A549 (cell line): ENCODE data around the gene MRPL36. TPM values are rescaled to one million over a fixed set of nuclear protein-coding genes. Genes with fewer than 3 reads are reported as not detected.
"Not testable (repeated sequence)": the region's sequence is repeated elsewhere in the genome, so short reads cannot be mapped to it uniquely, and the experiment has no call there.

Source experiments
- ATAC-seq, 2 experiments: fragments of 200-7000 bp in 1 of 2; fragments of >200 bp in 1 of 2; cut with Nextera tagmentation in 1 of 2; cut with Tn5 transposase in 1 of 2; 3 replicates each; pipeline versions ENCODE4 v1.8.0 to v1.9.1; 2018 to 2020; ENCODE audit warnings: mild to moderate bottlenecking in 1 of 2, moderate library complexity in 1 of 2
- CTCF ChIA-PET: fragments of 300-600 bp; sonication (Branson Sonifier 250); formaldehyde crosslinking; extraction: SDS; loops from one replicate; lab custom pipeline; 2021; ENCODE audit warnings: antibody characterized with exemption, inconsistent platforms; lab: Yijun Ruan, JAX
- POLR2A ChIA-PET: fragments of 350-600 bp; formaldehyde crosslinking; extraction: SDS; loops from one replicate; lab custom pipeline; 2021; ENCODE audit warnings: antibody characterized with exemption, inconsistent platforms; lab: Yijun Ruan, JAX
- DNase-seq, 2 experiments: peaks; one replicate each; pipeline versions ENCODE4 v3.0.0 to v3.0.0-alpha.2; 2011 to 2016; ENCODE audit warnings: low read depth in 1 of 2, low spot score in 1 of 2
- FAIRE-seq: peaks from 2 replicates; lab custom pipeline; 2011; peaks lifted over from hg19 to GRCh38; lab: Jason Lieb, UNC
- H3K27ac ChIP-seq, 2 experiments: fragments of >200 bp; sonication (Bioruptor Twin); formaldehyde crosslinking; 3 replicates each; pipeline ENCODE4 v1.5.1; 2016 to 2017
- H3K4me1 ChIP-seq: fragments of >200 bp; sonication (Bioruptor Twin); formaldehyde crosslinking; 3 replicates; pipeline ENCODE4 v1.6.1; 2016
- H3K4me2 ChIP-seq: fragments of >200 bp; sonication (Bioruptor Twin); formaldehyde crosslinking; 3 replicates; pipeline ENCODE4 v1.6.1; 2016
- H3K4me3 ChIP-seq: fragments of >200 bp; sonication (Bioruptor Twin); formaldehyde crosslinking; 3 replicates; pipeline ENCODE4 v1.5.1; 2016
- H3K9me3 ChIP-seq: fragments of >200 bp; sonication (Bioruptor Twin); formaldehyde crosslinking; 3 replicates; pipeline ENCODE4 v1.6.1; 2016
- CBX2 ChIP-seq: fragments of 200-600 bp; sonication (generic); IDR thresholded peaks from 2 replicates; pipeline ENCODE4 v1.6.1; 2016; ENCODE audit warnings: low read depth, mild to moderate bottlenecking, borderline replicate concordance
- CBX8 ChIP-seq: fragments of 200-600 bp; sonication (generic); IDR thresholded peaks from 2 replicates; pipeline ENCODE4 v1.6.1; 2016
- EHF ChIP-seq: fragments of 250-450 bp; sonication (Bioruptor Pico); IDR thresholded peaks from 2 replicates; pipeline ENCODE4 v1.5.0; 2020; ENCODE audit warnings: mild to moderate bottlenecking
- ELK1 ChIP-seq: fragments of 150-350 bp; IDR thresholded peaks from 2 replicates; pipeline ENCODE4 v1.6.1; 2014; ENCODE audit warnings: low read depth, mild to moderate bottlenecking, low read length
- EP300 ChIP-seq, 2 experiments: fragments of >200 bp; sonication (Bioruptor Twin); formaldehyde crosslinking; IDR thresholded peaks; 2 replicates in 1 of 2; 3 replicates in 1 of 2; pipeline ENCODE4 v1.6.1; 2016 to 2017
- FOSL2 ChIP-seq, 2 experiments: fragments of 450-650 bp in 1 of 2; fragments of >200 bp in 1 of 2; sonication (Bioruptor Twin) in 1 of 2; formaldehyde crosslinking; IDR thresholded peaks; 2 replicates each; pipeline versions ENCODE4 v1.5.0 to v1.6.1; 2016 to 2020; ENCODE audit warnings: mild to moderate bottlenecking in 1 of 2, moderate library complexity in 1 of 2
- HES2 ChIP-seq: fragments of >200 bp; sonication (Bioruptor Twin); formaldehyde crosslinking; IDR thresholded peaks from 2 replicates; pipeline ENCODE4 v1.6.1; 2016
- HEYL ChIP-seq: fragments of 250-450 bp; sonication (Bioruptor Pico); IDR thresholded peaks from 2 replicates; pipeline ENCODE4 v1.8.0; 2021; ENCODE audit warnings: mild to moderate bottlenecking, moderate library complexity
- HOXA7 ChIP-seq: fragments of 250-450 bp; sonication (Bioruptor Pico); IDR thresholded peaks from 2 replicates; pipeline ENCODE4 v1.5.0; 2020; ENCODE audit warnings: mild to moderate bottlenecking, moderate library complexity
- JUNB ChIP-seq: fragments of >200 bp; sonication (Bioruptor Twin); formaldehyde crosslinking; IDR thresholded peaks from 2 replicates; pipeline ENCODE4 v1.6.1; 2016
- MAX ChIP-seq: IDR thresholded peaks from 2 replicates; pipeline ENCODE4 v1.6.1; 2012
- POLR2A ChIP-seq: IDR thresholded peaks from 2 replicates; pipeline ENCODE4 v1.6.1; 2012; ENCODE audit warnings: mild to moderate bottlenecking, low read length
- RAD21 ChIP-seq, 2 experiments: fragments of >200 bp in 1 of 2; sonication (Bioruptor Twin) in 1 of 2; formaldehyde crosslinking in 1 of 2; IDR thresholded peaks in 1 of 2; conservative IDR thresholded peaks in 1 of 2; 2 replicates in 1 of 2; 3 replicates in 1 of 2; pipeline ENCODE4 v1.6.1; 2012 to 2018; ENCODE audit warnings: inconsistent platforms in 1 of 2
- RNF2 ChIP-seq: fragments of 200-600 bp; sonication (generic); IDR thresholded peaks from 2 replicates; pipeline ENCODE4 v1.6.1; 2016; ENCODE audit warnings: low read depth, mild to moderate bottlenecking, antibody characterized with exemption, moderate library complexity, borderline replicate concordance
- SMC3 ChIP-seq: fragments of >200 bp; sonication (Bioruptor Twin); formaldehyde crosslinking; IDR thresholded peaks from 3 replicates; pipeline ENCODE4 v1.6.1; 2018; ENCODE audit warnings: inconsistent platforms
- TFCP2L1 ChIP-seq: fragments of 250-450 bp; sonication (Bioruptor Pico); IDR thresholded peaks from 2 replicates; pipeline ENCODE4 v1.5.0; 2021; ENCODE audit warnings: mild to moderate bottlenecking
- ZNF302 ChIP-seq: fragments of 250-450 bp; sonication (Bioruptor Pico); IDR thresholded peaks from 2 replicates; pipeline ENCODE4 v1.9.0; 2021; ENCODE audit warnings: inconsistent platforms, mild to moderate bottlenecking, moderate library complexity
- WGBS: methylation state at CpG from one replicate; pipeline ENCODE4 v1.1.6; 2017; ENCODE audit errors: missing lambda C conversion rate; 5-methylcytosine and 5-hydroxymethylcytosine counted together
- polyA plus RNA-seq, 4 experiments: library from polyadenylated mRNA; depleted of rRNA in 3 of 4; stranded (reverse); fragments of >200 nt; fragmentation: RNase III in 1 of 4; extraction: RNeasy Plus Mini Kit Qiagen cat#74134 plus additional on column Dnase treatment in 1 of 4; gene quantifications; 2 replicates in 3 of 4; 3 replicates in 1 of 4; pipeline ENCODE4 v1.2.3, GENCODE V29; 2011 to 2017
- TF ChIP-seq, protein P1 (sequence below): fragments of >200 bp; sonication (Bioruptor Twin); formaldehyde crosslinking; IDR thresholded peaks from 3 replicates; pipeline ENCODE4 v1.6.1; 2016
- TF ChIP-seq, protein P2 (sequence below): fragments of 250-450 bp; sonication (Bioruptor Pico); IDR thresholded peaks from 2 replicates; pipeline ENCODE4 v1.5.0; 2020; ENCODE audit warnings: low read depth, mild to moderate bottlenecking, moderate library complexity
- TF ChIP-seq, protein P3 (sequence below): IDR thresholded peaks from 2 replicates; pipeline ENCODE4 v1.6.1; 2012; ENCODE audit warnings: low read depth, borderline replicate concordance

Gene MRPL36
- polyA plus RNA-seq, 2 of the 4 experiments (the other 2 are of a cell fraction) = 114 to 127 TPM

DNA sequence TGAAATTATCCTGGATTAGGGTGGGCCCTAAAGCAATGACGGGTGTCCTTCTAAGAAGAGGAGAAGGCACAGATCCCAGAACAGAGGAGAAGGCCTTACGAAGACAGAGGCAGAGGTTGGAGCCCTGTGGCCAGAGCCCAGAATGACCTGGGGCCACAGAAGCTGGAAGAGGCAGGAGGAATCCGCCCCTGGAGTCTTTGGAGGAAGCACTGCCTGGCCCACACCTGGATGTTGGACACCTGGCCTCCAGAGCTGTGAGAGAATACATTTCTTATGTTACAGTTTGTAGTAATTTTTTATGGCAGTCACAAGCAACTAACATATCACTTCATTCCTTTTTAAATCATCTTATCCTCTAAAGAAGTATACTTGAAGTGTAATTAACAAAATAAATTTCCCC lies 8.5 kb downstream of the MRPL36 start:
- TF ChIP-seq, protein P1, sequence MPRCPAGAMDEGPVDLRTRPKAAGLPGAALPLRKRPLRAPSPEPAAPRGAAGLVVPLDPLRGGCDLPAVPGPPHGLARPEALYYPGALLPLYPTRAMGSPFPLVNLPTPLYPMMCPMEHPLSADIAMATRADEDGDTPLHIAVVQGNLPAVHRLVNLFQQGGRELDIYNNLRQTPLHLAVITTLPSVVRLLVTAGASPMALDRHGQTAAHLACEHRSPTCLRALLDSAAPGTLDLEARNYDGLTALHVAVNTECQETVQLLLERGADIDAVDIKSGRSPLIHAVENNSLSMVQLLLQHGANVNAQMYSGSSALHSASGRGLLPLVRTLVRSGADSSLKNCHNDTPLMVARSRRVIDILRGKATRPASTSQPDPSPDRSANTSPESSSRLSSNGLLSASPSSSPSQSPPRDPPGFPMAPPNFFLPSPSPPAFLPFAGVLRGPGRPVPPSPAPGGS = no peak
- TF ChIP-seq MAX = no peak
- TF ChIP-seq CBX2 = no peak
- TF ChIP-seq ELK1 = no peak
- no peak for TF ChIP-seq ZNF302 (CRISPR knock-in tag)
- no peak for TF ChIP-seq EP300 (IDR thresholded peaks at IDR 0.05)
- no peak for TF ChIP-seq FOSL2 (IDR thresholded peaks at IDR 0.05)
- no peak for TF ChIP-seq FOSL2 (CRISPR knock-in tag; IDR thresholded peaks at IDR 0.05)
- TF ChIP-seq RAD21 (conservative IDR thresholded peaks at IDR 0.05 in 1 of 2, IDR thresholded peaks at IDR 0.05 in 1 of 2) = no peak
- TF ChIP-seq HES2 = no peak
- ChIA-PET CTCF (interaction anchor here (1.0 kb wide), 1 partner anchor 27 kb away, joined by 4 read pairs; no protein-coding TSS in a partner anchor), POLR2A (no interaction called here)
- no peak for FAIRE-seq
- Histone ChIP-seq H3K4me3 (no peak overlapping the region), H3K9me3 (no peaks in the 10 kb centered on the region), H3K4me2 (no peak overlapping the region), H3K27ac (no peak overlapping the region), H3K4me1 (no peaks in the 10 kb centered on the region)
- WGBS = 58% methylated on average over 3 of the region's 3 CpGs
- no peak for DNase-seq
- ATAC-seq = no peak

DNA sequence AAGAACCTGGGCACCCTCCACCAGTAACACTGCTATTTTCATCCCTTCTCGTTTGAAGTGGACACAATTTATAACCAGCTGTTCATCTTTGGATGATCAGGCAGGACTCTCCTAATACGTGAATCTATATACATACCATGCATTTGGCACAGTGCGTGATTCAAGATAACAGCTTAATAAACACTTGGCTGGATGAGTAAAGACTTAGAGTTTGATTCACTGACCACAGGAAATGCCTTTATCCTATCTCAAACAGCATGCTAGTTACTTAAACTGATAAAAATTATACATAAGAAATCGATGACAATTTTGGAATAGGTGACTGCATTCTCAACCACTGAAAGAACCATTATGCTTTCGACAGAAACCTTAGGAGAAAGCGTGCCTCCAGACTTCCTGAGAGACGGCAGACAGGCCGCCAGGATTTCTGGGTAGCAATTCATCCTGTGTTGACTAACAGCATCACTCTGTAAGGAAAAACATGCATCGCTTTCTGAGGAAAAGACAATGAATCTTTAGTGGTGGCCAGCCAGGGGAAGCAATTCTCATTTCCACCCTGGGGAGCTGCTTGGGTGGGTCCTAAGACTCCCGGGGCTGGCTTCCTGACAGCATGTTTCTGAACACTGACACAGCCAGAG lies 9.7 kb downstream of the MRPL36 start:
- H3K27ac ChIP-seq = no peak overlapping the region
- no peaks in the 10 kb centered on the region for H3K9me3 ChIP-seq
- TF ChIP-seq HOXA7 (CRISPR knock-in tag) = no peak
- no peak overlapping the region for H3K4me3 ChIP-seq
- H3K4me2 ChIP-seq = no peak overlapping the region; the same call in 2 of the 3 replicates
- ChIA-PET POLR2A (no interaction called here), CTCF (no interaction called here)
- no peak for ATAC-seq
- no peaks in the 10 kb centered on the region for H3K4me1 ChIP-seq
- WGBS = 58% methylated on average over 10 of the region's 10 CpGs
- no peak for FAIRE-seq
- DNase-seq = no peak

- ATAC-seq, H3K4me1 ChIP-seq, H3K27ac ChIP-seq, H3K4me3 ChIP-seq, POLR2A ChIA-PET, H3K4me2 ChIP-seq, FAIRE-seq, H3K9me3 ChIP-seq: not testable (repeated sequence)
- CTCF ChIA-PET = interaction anchor here (1.0 kb wide), 1 partner anchor 13 kb away, joined by 3 read pairs; no protein-coding TSS in a partner anchor
- peak in 1 of 2 experiments; percentile 26 for DNase-seq
- WGBS = 68% methylated on average over 3 of the region's 3 CpGs
Observed at GRCh38 chr5:1789438-1789833, 10.2 kb downstream of the MRPL36 start.

DNA sequence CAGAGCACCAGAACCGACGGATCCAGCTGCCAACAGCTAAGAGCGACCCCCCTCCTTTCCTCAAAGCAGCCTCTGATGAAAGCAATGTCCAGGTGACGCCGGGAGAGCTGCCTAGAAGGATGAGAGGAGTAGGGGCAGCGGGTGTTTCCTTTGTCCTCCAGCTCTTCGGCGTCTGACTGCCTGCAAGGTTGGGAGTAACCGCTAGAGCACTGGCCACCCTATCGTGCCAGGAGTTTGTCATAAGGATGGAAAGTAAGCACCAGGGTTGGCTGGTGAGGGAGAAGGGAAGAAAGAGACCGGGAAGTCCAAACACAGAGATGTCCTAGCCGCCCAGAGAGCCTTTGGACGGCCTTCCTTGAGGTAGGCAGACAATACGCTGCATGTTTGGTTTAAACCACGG lies 10.8 kb downstream of the MRPL36 start:
- Histone ChIP-seq H3K9me3 (no peaks in the 10 kb centered on the region), H3K4me2 (no peak overlapping the region), H3K27ac (no peak overlapping the region), H3K4me1 (no peaks in the 10 kb centered on the region), H3K4me3 (no peak overlapping the region)
- ATAC-seq = peak in 1 of 2 experiments; percentile 43; a peak in 1 of 6 replicates
- TF ChIP-seq CBX2 (no peak), POLR2A (no peak), CBX8 (no peak), EHF (CRISPR knock-in tag) (no peak), HEYL (CRISPR knock-in tag) (no peak), JUNB (no peak), RNF2 (no peak), RAD21 (conservative IDR thresholded peaks at IDR 0.05 in 1 of 2, IDR thresholded peaks at IDR 0.05 in 1 of 2) (no peak), SMC3 (no peak), TFCP2L1 (CRISPR knock-in tag) (no peak)
- TF ChIP-seq, protein P2, sequence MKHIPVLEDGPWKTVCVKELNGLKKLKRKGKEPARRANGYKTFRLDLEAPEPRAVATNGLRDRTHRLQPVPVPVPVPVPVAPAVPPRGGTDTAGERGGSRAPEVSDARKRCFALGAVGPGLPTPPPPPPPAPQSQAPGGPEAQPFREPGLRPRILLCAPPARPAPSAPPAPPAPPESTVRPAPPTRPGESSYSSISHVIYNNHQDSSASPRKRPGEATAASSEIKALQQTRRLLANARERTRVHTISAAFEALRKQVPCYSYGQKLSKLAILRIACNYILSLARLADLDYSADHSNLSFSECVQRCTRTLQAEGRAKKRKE (CRISPR knock-in tag) = no peak
- TF ChIP-seq, protein P3, sequence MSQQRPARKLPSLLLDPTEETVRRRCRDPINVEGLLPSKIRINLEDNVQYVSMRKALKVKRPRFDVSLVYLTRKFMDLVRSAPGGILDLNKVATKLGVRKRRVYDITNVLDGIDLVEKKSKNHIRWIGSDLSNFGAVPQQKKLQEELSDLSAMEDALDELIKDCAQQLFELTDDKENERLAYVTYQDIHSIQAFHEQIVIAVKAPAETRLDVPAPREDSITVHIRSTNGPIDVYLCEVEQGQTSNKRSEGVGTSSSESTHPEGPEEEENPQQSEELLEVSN = no peak
- DNase-seq = no peak
- FAIRE-seq = no peak
- POLR2A ChIA-PET = no interaction called here
- CTCF ChIA-PET = interaction anchor here (1.0 kb wide), 1 partner anchor 12 kb away, joined by 3 read pairs; no protein-coding TSS in a partner anchor
- WGBS = 74% methylated on average over 15 of the region's 15 CpGs
